Hematopoietic multipotent progenitor cell treated with erythropoietin and hydrocortisone succinate and interleukin-3 and kit ligand, for 8 days (in vitro differentiated cells): ENCODE results near the gene EFL1.
"Not testable (repeated sequence)": the region's sequence is repeated elsewhere in the genome, so short reads cannot be mapped to it uniquely, and the experiment has no call there.

Source experiments
- DNase-seq: peaks from one replicate; pipeline ENCODE4 v3.0.0-alpha.2; 2015

EFL1 gene

GRCh38 chr15:82262422-82263026 lies at the start of gene EFL1, which contains the start of gene SAXO2:
TSS of gene EFL1 (minus strand) at chr15:82262734. CDS start at chr15:82261778, 956 bp downstream.
TSS of gene SAXO2 (plus strand) at chr15:82262818. CDS start at chr15:82262880, 62 bp downstream.
- peak; percentile 92 for DNase-seq

GRCh38 chr15:82311321-82311720 lies 48.8 kb upstream of the EFL1 start:
- not testable (repeated sequence) for DNase-seq

GRCh38 chr15:82309802-82310201 lies 47.3 kb upstream of the EFL1 start:
- DNase-seq: no peak

GRCh38 chr15:82307714-82308081 lies 45.2 kb upstream of the EFL1 start:
- no peak for DNase-seq

- no peak for DNase-seq
These were observed 44.5 kb upstream of the EFL1 start for GRCh38 chr15:82306791-82307713.

- no peak for DNase-seq
These were observed 43.1 kb upstream of the EFL1 start for GRCh38 chr15:82305621-82306048.

- no peak for DNase-seq
These were observed 42.2 kb upstream of the EFL1 start for GRCh38 chr15:82304778-82305090.

GRCh38 chr15:82303956-82304777 lies 41.6 kb upstream of the EFL1 start:
- no peak for DNase-seq

GRCh38 chr15:82301296-82302016 lies 38.9 kb upstream of the EFL1 start:
- DNase-seq: no peak

GRCh38 chr15:82300883-82301282 lies 38.3 kb upstream of the EFL1 start:
- DNase-seq: no peak

- not testable (repeated sequence) for DNase-seq
These were observed 37.8 kb upstream of the EFL1 start for GRCh38 chr15:82300326-82300725.

- DNase-seq: not testable (repeated sequence)
These were observed 37.0 kb upstream of the EFL1 start for GRCh38 chr15:82299511-82299914.

- peak; percentile 14 for DNase-seq
These were observed 36.0 kb upstream of the EFL1 start for GRCh38 chr15:82298520-82298919.

GRCh38 chr15:82298032-82298431 lies 35.5 kb upstream of the EFL1 start:
- DNase-seq: no peak

GRCh38 chr15:82297546-82297945 lies 35.0 kb upstream of the EFL1 start:
- DNase-seq: no peak

GRCh38 chr15:82294061-82294690 lies 31.6 kb upstream of the EFL1 start:
- no peak for DNase-seq

GRCh38 chr15:82292271-82292670 lies 29.7 kb upstream of the EFL1 start:
- DNase-seq: no peak

GRCh38 chr15:82288202-82288601 lies 25.7 kb upstream of the EFL1 start:
- not testable (repeated sequence) for DNase-seq

GRCh38 chr15:82286475-82286874 lies 23.9 kb upstream of the EFL1 start:
- DNase-seq: peak; percentile 35

GRCh38 chr15:82284381-82284780 lies 21.8 kb upstream of the EFL1 start:
- not testable (repeated sequence) for DNase-seq

GRCh38 chr15:82282386-82282785 lies 19.9 kb upstream of the EFL1 start:
- DNase-seq: not testable (repeated sequence)

- not testable (repeated sequence) for DNase-seq
These were observed 18.7 kb upstream of the EFL1 start for GRCh38 chr15:82281276-82281675.
